Glutamatergic neuron (in vitro differentiated cells): ENCODE measurements around the gene STIM2. TPM values are rescaled to one million over a fixed set of nuclear protein-coding genes. Genes with fewer than 3 reads are reported as not detected.

Source experiments
- DNase-seq: peaks from one replicate; pipeline ENCODE4 v3.0.0; 2022
- H3K27ac Mint-ChIP-seq: one replicate; pipeline ENCODE4 v1.8.0; 2020; ENCODE audit warnings: mild to moderate bottlenecking, mixed read lengths, inconsistent platforms; ENCODE audit not compliant: unreplicated experiment
- H3K27me3 Mint-ChIP-seq: one replicate; pipeline ENCODE4 v1.8.0; 2020; ENCODE audit warnings: mild to moderate bottlenecking, moderate library complexity, mixed read lengths, inconsistent platforms; ENCODE audit not compliant: unreplicated experiment
- H3K36me3 Mint-ChIP-seq: one replicate; pipeline ENCODE4 v1.8.0; 2020; ENCODE audit warnings: mild to moderate bottlenecking, mixed read lengths, inconsistent platforms; ENCODE audit not compliant: unreplicated experiment
- H3K4me1 Mint-ChIP-seq: one replicate; pipeline ENCODE4 v1.8.0; 2020; ENCODE audit warnings: mild to moderate bottlenecking, low read depth, mixed read lengths, inconsistent platforms; ENCODE audit not compliant: unreplicated experiment
- H3K4me3 Mint-ChIP-seq: one replicate; pipeline ENCODE4 v1.8.0; 2020; ENCODE audit warnings: mild to moderate bottlenecking, mixed read lengths, inconsistent platforms; ENCODE audit not compliant: unreplicated experiment
- H3K9me3 Mint-ChIP-seq: one replicate; pipeline ENCODE4 v1.8.0; 2020; ENCODE audit warnings: mild to moderate bottlenecking, moderate library complexity, mixed read lengths, inconsistent platforms; ENCODE audit not compliant: unreplicated experiment
- total RNA-seq: library from RNA; stranded (reverse); fragmentation: NEBNext Ultra II Directional; extraction: Animal tissue kit (Norgen Biotek cat#: 25700); gene quantifications from one replicate; pipeline ENCODE4 v1.2.1, GENCODE V29; 2021; ENCODE audit not compliant: unreplicated experiment
- TF ChIP-seq, protein P1 (sequence below): fragments of 200-600 bp; sonication (generic); IDR thresholded peaks from one replicate; pipeline ENCODE4 v1.5.0; 2021; ENCODE audit not compliant: partially characterized antibody, unreplicated experiment

The STIM2 gene
- total RNA-seq, 1 donor from 2014 or later = 28.2 TPM

DNA sequence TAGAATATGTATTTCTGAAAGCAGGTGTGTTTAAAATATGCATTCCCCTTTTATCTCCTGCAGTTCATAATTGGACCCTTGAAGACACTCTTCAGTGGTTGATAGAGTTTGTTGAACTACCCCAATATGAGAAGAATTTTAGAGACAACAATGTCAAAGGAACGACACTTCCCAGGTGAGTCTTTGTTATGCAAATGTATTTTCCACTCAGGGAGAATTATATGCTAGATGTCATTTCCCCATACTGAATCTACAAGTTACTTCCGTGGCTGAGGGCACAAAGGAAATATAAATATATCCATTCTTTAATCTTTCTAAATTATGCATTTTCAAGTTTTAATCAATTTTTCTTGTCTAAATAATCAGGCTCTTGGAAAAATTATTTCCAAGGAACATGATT, 134.7 kb downstream of the STIM2 start:
- Mint-ChIP-seq H3K4me1 (peaks cover 7% of the 10 kb centered on the region), H3K27ac (no peak overlapping the region)

DNA sequence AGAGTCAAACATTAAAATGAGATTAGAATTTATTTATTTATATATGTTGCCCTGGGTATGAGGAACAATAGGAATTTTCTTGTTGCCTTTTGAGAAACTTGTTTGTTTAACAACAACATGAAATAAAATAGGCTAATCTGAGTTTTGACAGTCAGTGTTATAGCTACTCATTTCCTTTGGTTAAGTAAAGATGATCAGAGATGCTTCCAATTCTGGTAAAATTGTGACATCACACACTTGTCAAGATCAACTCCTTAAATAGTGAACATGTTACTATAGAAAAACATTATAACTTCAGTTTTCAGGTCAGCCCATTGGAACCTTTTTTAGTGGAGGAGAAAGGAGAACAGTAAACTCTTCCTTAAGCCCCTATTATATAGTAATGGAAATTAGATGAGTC, 136.1 kb downstream of the STIM2 start:
- peaks cover 10% of the 10 kb centered on the region for H3K4me1 Mint-ChIP-seq
- TF ChIP-seq, protein P1, sequence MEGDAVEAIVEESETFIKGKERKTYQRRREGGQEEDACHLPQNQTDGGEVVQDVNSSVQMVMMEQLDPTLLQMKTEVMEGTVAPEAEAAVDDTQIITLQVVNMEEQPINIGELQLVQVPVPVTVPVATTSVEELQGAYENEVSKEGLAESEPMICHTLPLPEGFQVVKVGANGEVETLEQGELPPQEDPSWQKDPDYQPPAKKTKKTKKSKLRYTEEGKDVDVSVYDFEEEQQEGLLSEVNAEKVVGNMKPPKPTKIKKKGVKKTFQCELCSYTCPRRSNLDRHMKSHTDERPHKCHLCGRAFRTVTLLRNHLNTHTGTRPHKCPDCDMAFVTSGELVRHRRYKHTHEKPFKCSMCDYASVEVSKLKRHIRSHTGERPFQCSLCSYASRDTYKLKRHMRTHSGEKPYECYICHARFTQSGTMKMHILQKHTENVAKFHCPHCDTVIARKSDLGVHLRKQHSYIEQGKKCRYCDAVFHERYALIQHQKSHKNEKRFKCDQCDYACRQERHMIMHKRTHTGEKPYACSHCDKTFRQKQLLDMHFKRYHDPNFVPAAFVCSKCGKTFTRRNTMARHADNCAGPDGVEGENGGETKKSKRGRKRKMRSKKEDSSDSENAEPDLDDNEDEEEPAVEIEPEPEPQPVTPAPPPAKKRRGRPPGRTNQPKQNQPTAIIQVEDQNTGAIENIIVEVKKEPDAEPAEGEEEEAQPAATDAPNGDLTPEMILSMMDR = no peak
- peaks cover 2% of the 10 kb centered on the region for H3K9me3 Mint-ChIP-seq
- no peak overlapping the region for H3K27ac Mint-ChIP-seq
- no peak for DNase-seq
- no peak overlapping the region for H3K4me3 Mint-ChIP-seq
- H3K27me3 Mint-ChIP-seq = peaks cover 3% of the 10 kb centered on the region
- H3K36me3 Mint-ChIP-seq = no peaks in the 10 kb centered on the region

More for the DNA sequence above, 134.7 kb downstream of the STIM2 start:
- Mint-ChIP-seq H3K36me3 (no peaks in the 10 kb centered on the region), H3K27me3 (no peaks in the 10 kb centered on the region), H3K4me3 (no peak overlapping the region), H3K9me3 (peaks cover 2% of the 10 kb centered on the region)
- TF ChIP-seq, protein P1 = no peak
- DNase-seq = no peak

DNA sequence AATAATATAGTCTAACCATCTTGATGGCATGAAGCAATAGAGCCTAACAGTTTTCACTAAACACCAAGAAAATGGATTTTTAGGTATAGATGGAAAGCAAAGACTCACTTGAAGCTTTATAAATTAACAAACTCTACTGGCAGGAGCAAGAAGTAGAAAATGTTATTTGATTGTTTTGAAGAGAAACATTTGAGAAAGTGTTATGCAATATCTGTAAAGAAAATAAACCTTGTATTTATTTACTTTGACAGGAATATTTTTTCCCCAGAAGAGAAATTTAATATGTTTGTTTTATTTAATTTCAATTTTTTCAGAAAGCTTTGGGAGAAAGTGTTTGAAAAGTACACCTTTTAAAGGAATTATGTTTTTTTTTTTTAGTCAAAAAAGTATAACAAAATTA, 139.0 kb downstream of the STIM2 start:
- Mint-ChIP-seq H3K9me3 (peaks cover 2% of the 10 kb centered on the region), H3K4me1 (peaks cover 10% of the 10 kb centered on the region), H3K4me3 (no peak overlapping the region), H3K27me3 (peaks cover 4% of the 10 kb centered on the region), H3K27ac (no peak overlapping the region), H3K36me3 (no peaks in the 10 kb centered on the region)
- DNase-seq = no peak
- TF ChIP-seq, protein P1 = no peak

DNA sequence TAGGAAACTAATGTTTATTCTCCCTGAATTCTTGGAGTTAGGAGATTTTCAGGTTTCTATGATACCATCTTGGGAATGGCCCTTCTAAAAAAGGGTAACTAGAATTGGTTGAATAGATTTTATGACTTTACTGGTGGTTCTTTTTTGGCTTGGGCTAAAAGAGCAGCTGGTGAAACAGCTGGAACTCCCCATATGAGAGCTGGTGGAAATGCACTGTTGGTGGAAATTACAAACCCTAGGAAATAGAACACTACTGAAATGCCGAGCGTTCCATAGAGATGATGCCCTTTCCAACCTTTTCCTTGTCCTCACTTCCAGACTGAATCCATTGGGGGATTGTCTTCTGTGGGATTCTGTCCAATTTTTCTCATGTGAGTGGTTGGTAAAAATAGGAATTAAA, 139.5 kb downstream of the STIM2 start:
- DNase-seq = no peak
- Mint-ChIP-seq H3K27ac (no peak overlapping the region), H3K27me3 (peaks cover 4% of the 10 kb centered on the region), H3K36me3 (no peaks in the 10 kb centered on the region), H3K4me1 (peaks cover 8% of the 10 kb centered on the region), H3K4me3 (no peak overlapping the region), H3K9me3 (peaks cover 2% of the 10 kb centered on the region)
- TF ChIP-seq, protein P1 = no peak

DNA sequence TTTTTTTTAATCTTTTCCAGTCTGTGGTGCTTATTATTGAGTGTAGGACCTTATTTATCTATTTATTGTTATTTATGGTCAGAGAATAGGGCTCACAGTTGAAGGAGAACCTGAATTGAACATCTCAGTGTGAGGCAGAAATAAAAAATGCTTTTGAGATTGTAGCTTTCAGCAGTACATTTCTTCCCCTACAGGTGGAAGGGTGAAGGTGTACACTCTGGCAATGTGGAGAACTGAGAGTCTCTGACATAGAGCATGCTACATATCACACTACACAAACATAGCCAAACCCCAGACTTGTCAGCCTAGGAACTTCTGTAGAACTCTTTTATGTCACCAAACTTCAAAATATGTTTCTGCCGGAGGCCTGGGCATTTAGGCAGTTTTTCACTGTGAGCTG, 140.2 kb downstream of the STIM2 start:
- Mint-ChIP-seq H3K4me1 (peaks cover 8% of the 10 kb centered on the region), H3K9me3 (peaks cover 2% of the 10 kb centered on the region), H3K27ac (no peak overlapping the region), H3K4me3 (no peak overlapping the region), H3K27me3 (peaks cover 4% of the 10 kb centered on the region), H3K36me3 (no peaks in the 10 kb centered on the region)
- TF ChIP-seq, protein P1 = peak; percentile 40
- DNase-seq = no peak
